HG03039 (cell line): ENCODE data around the gene BFSP1.
A peak's percentile ranks its signal among the peaks of the same experiment; 100 is the strongest.

Source experiments
- ATAC-seq: cut with Tn5 transposase; IDR thresholded peaks from one replicate; pipeline ENCODE4 v1.9.1; 2021; ENCODE audit warnings: mild to moderate bottlenecking, moderate library complexity; ENCODE audit not compliant: unreplicated experiment

The BFSP1 gene

GRCh38 chr20:17530716-17531664, at the start of gene BFSP1:
Gene BFSP1, minus strand, starts transcription at chr20:17531379. Its CDS starts 50 bp downstream, at chr20:17531329.
- no peak for ATAC-seq

- ATAC-seq = no peak
Measured at GRCh38 chr20:17580895-17581294, 49.7 kb upstream of the BFSP1 start.

DNA sequence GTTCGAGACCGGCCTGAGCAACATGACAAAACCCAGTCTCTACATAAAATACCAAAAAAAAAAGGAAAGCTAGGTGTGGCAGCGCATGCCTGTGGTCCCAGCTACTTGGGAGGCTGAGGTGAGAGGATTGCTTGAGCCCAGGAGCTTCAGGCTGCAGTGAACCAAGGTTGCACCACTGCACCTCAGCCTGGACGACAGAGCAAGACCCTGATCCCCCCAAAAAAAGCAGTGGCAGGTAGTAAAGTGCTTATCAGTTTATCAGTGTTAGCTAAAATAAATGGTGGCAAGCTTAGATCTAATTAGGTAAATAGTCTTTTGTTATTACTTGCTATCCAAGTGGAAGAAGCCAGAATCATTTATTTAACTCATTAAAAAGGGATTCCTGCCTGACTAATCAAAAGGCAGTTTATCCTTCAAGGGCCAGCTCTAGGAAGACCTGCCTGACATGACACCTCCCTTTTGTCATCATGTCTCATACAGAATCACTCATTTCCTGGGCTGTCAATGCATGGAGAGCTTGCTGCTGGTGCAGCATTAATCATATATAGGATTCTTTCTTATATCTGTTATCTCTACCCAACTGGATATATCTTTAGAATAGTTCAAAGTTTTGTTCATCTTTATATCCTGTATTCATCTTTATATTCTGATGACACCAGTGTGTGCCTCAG, 48.3 kb upstream of the BFSP1 start:
- ATAC-seq = no peak

DNA sequence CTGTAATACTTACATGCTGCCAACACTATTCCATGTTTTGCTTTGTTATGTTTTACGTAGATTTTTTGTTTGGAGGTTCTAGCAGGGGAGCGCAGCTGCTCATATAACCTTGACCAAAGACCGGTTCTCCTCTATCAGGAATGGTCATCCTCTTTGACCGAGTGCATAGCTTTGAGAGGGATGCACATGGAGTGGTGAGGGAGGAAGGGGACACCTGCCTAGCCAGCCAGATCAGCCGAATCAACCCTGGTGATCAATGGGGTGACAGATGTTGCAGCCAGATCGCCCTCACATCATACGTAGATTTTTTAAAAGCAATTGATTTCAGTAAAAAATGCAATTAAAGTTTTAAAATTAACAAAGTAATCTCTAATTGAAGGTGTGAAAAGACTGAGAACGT, 45.0 kb upstream of the BFSP1 start:
- ATAC-seq = no peak

GRCh38 chr20:17573463-17573862, 42.3 kb upstream of the BFSP1 start:
- ATAC-seq = no peak

DNA sequence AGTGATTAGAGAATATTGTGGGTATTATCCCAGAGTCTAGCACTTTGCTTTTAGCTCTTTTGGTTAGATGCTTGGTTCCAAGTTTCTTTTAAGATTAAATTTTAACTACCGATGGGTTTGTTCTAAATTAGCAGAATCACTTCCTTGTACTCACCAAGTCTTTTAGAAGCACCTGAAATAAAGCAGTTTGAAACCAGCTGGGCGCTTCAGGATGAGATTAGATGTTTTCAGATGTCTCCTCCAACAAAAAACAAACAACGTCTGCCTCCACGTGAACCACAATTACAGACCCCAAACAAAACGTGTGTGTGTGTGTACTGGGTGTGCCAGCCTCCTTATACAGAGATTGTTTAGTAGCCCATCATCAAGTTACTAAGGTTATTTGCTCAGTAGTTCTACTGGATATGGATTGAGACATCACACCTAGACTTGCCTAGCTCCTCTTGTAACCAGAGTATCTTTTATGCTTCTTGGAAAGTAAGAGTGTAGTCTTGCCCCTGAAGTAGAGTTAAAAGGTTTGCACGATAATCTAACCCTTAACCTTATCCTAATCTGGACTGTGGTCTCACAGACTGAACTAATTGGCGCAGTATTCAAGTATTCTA, 41.0 kb upstream of the BFSP1 start:
- no peak for ATAC-seq

DNA sequence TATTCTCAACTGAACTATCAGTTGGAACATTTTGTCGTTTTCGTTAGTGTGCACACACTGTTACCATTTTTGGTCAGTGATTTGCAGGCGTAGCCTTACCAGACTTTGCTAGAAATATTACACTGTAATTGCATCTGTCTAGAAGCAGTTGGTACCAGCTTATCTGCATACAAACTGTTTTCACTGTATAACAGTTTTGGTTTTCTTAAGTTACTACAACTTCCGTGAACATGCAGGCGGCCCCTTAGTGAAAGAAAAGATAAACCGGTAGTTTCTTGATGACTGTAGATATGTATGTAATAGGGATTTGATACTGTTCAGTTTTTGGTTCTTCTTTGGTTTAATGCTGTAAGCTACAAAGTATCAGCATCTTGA, 40.0 kb upstream of the BFSP1 start:
- ATAC-seq = no peak

DNA sequence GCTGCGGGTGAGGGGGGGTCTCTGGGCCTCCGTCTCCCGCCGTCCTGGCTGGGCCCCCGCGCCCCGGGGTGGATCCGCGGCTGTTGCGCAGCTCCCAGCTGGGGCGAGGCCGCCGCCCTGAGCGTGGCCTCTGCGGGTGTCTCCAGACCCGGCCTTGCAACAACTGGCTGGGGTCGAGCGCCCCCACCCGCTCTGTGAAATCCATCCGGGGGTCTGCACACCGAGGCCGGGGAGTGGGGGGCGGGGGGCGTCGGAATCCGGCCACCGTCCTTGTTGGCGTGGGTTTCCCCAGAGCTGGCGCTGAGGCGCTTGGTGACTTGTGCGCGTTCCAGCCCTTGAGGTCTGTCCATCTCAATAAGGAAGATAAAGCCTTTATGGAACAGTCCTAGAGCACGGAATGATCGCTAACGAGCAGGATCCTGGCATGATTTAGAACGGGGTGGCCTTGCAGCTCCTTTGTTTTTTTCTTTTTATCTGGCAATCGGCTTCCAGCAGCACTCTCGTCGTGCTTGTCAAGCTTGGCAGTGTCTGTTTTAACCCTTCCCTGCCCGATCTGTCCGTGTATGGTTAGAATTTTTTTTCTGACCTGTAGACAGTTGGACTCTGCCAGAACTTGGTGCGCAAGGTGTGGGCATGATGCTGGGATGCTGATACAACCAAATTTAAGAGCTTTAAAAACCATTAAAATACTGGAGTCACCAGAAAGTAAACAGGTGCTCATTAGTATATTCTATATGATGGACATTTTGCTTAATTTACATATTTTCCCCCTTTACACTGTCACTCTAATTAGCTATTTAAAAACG, 39.4 kb upstream of the BFSP1 start:
- ATAC-seq = peak; percentile 26

- peak; percentile 90 for ATAC-seq
Measured at GRCh38 chr20:17569616-17570346, 38.6 kb upstream of the BFSP1 start, which contains the start of gene DSTN. Gene DSTN, plus strand, starts transcription at chr20:17570075. Its CDS starts 134 bp downstream, at chr20:17570209.

- no peak for ATAC-seq
Measured at GRCh38 chr20:17568972-17569521, 37.9 kb upstream of the BFSP1 start.

- ATAC-seq = no peak
Measured at GRCh38 chr20:17568045-17568788, 37.0 kb upstream of the BFSP1 start.

GRCh38 chr20:17566345-17566744, 35.2 kb upstream of the BFSP1 start:
- ATAC-seq = no peak

- ATAC-seq = no peak
Measured at GRCh38 chr20:17565169-17565845, 34.1 kb upstream of the BFSP1 start.

DNA sequence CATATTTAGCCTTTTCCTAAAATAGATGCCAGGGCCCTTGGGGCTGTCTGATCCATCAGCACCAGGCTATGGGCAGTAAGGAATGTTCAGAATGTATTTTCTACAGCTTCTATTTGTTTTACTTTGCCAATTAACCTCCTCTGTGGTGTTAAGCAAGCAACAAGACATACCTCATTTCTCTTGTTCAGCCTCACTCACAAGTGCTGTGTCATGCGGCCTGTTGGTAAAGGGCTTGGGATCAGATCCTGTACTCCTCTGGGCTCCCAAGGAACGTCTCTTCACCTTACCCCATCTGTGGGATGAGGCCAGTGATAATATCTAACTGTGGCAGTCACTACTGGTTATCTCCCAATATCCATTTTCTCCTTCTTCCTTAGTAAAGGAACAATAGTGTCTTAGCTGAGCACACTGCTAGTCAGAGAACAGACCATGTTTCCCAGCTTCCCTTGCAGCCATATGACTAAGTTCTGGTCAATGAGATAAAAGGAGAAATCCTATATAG, 31.7 kb upstream of the BFSP1 start:
- no peak for ATAC-seq

DNA sequence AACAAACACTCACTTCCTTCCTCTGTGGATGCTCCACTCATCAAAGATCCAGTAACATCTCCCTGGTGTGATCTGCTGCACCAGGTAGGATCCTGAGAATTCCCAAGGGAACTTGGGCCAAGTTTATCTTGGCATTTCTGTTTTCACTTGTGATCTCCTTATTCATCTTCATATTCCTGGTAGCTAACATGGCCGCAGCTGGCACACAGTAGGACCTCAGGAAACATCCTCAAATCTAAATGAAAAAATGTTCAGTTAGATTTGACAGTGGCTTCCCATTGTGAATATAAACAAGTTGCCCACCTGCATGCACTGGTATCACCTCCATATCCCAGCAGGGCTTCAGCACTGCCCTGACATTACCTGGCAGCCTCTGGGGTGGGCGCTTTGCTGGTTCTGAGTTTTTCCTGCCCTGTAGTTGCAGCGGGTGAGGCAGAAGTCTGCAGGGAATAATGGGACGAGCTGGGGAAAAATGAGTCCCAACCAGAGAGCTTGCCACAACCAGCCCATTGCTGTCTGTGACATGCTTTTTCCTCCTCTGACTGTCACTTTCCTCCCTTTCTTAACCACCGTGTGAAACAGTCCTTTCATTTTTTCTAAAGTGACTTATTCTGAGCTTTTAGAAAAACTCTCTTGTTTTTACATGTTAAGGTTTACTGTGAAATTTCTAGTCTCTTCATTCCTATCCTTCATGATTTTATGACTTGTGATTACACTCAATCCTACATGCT, 29.3 kb upstream of the BFSP1 start:
- ATAC-seq = no peak

- ATAC-seq = no peak
Measured at GRCh38 chr20:17559338-17559737, 28.2 kb upstream of the BFSP1 start.

GRCh38 chr20:17558941-17559304, 27.7 kb upstream of the BFSP1 start:
- ATAC-seq = no peak
